HEK293 (cell line): Measurements from ENCODE around the gene RPRD1B.
A peak's percentile ranks its signal among the peaks of the same experiment; 100 is the strongest.

Experiments used
- CTCF ChIA-PET: fragments of 350-600 bp; formaldehyde crosslinking; extraction: SDS; loops from one replicate; lab custom pipeline; 2021; ENCODE audit warnings: antibody characterized with exemption; lab: Yijun Ruan, JAX
- POLR2A ChIA-PET: fragments of 300-600 bp; formaldehyde crosslinking; extraction: SDS; loops from one replicate; lab custom pipeline; 2020; ENCODE audit warnings: antibody characterized with exemption, inconsistent platforms; lab: Yijun Ruan, JAX
- H3K27ac ChIP-seq: fragments of 200-500 bp; sonication (Bioruptor generic); 2 replicates; pipeline ENCODE4 v1.5.1; 2014; ENCODE audit warnings: low read depth, low read length, control low read depth, inconsistent platforms; ENCODE audit errors: extremely low read depth
- H3K36me3 ChIP-seq, 2 experiments: fragments of 200-500 bp in 1 of 2; sonication (Bioruptor generic) in 1 of 2; 1 replicate in 1 of 2; 2 replicates in 1 of 2; pipeline ENCODE4 v1.5.1; 2014 to 2017; ENCODE audit warnings: inconsistent platforms in 2 of 2, low read length in 2 of 2; ENCODE audit not compliant: control insufficient read depth in 2 of 2, insufficient read depth in 1 of 2
- H3K4me1 ChIP-seq: fragments of 200-500 bp; sonication (Bioruptor generic); 2 replicates; pipeline ENCODE4 v1.5.1; 2014; ENCODE audit warnings: mild to moderate bottlenecking, low read length, inconsistent platforms; ENCODE audit not compliant: control insufficient read depth, insufficient read depth
- H3K4me3 ChIP-seq: 2 replicates; pipeline ENCODE4 v1.5.1; 2011; ENCODE audit warnings: low read depth, mild to moderate bottlenecking, control low read depth, low read length, moderate library complexity
- H3K9me3 ChIP-seq: fragments of 200-500 bp; sonication (Bioruptor generic); 2 replicates; pipeline ENCODE4 v1.5.1; 2014; ENCODE audit warnings: low read depth, low read length, inconsistent platforms; ENCODE audit not compliant: control insufficient read depth, insufficient read depth
- BCL11B ChIP-seq: fragments of 450-650 bp; formaldehyde crosslinking; IDR thresholded peaks from 2 replicates; pipeline ENCODE4 v1.5.1; 2016; ENCODE audit warnings: low read depth, missing biosample characterization, missing genetic modification characterization
- INSM2 ChIP-seq: fragments of 450-650 bp; formaldehyde crosslinking; IDR thresholded peaks from 2 replicates; pipeline ENCODE4 v1.5.1; 2016; ENCODE audit warnings: missing biosample characterization, missing genetic modification characterization
- MEIS1 ChIP-seq: sonication (generic); formaldehyde crosslinking; IDR thresholded peaks from 2 replicates; pipeline ENCODE4 v1.8.1; 2022; ENCODE audit warnings: missing genetic modification reagents, mild to moderate bottlenecking, borderline replicate concordance
- MYNN ChIP-seq: fragments of 450-650 bp; formaldehyde crosslinking; IDR thresholded peaks from 2 replicates; pipeline ENCODE4 v1.5.1; 2016; ENCODE audit warnings: missing biosample characterization, missing genetic modification characterization, borderline replicate concordance
- OSR2 ChIP-seq: fragments of 450-650 bp; formaldehyde crosslinking; IDR thresholded peaks from 2 replicates; pipeline ENCODE4 v1.5.1; 2016; ENCODE audit warnings: missing biosample characterization, missing genetic modification characterization
- PRDM10 ChIP-seq: fragments of 450-650 bp; formaldehyde crosslinking; IDR thresholded peaks from 2 replicates; pipeline ENCODE4 v1.5.1; 2016; ENCODE audit warnings: missing biosample characterization, missing genetic modification characterization
- REST ChIP-seq: fragments of 450-650 bp; formaldehyde crosslinking; IDR thresholded peaks from 2 replicates; pipeline ENCODE4 v1.5.1; 2016; ENCODE audit warnings: missing biosample characterization, missing genetic modification characterization
- SCRT1 ChIP-seq: fragments of 450-650 bp; formaldehyde crosslinking; IDR thresholded peaks from 2 replicates; pipeline ENCODE4 v1.5.1; 2016; ENCODE audit warnings: missing biosample characterization, missing genetic modification characterization, borderline replicate concordance
- SCRT2 ChIP-seq: fragments of 450-650 bp; formaldehyde crosslinking; IDR thresholded peaks from 2 replicates; pipeline ENCODE4 v1.5.1; 2016; ENCODE audit warnings: missing biosample characterization, missing genetic modification characterization
- SP7 ChIP-seq: fragments of 450-650 bp; formaldehyde crosslinking; IDR thresholded peaks from 2 replicates; pipeline ENCODE4 v1.5.1; 2016; ENCODE audit warnings: missing biosample characterization, missing genetic modification characterization
- ZNF112 ChIP-seq: fragments of 450-650 bp; formaldehyde crosslinking; IDR thresholded peaks from 2 replicates; pipeline ENCODE4 v1.5.0; 2017; ENCODE audit warnings: missing biosample characterization, missing genetic modification characterization
- ZNF16 ChIP-seq: fragments of 450-650 bp; formaldehyde crosslinking; IDR thresholded peaks from 2 replicates; pipeline ENCODE4 v1.5.1; 2016; ENCODE audit warnings: low read depth, missing biosample characterization, missing genetic modification characterization
- ZNF174 ChIP-seq: fragments of 450-650 bp; formaldehyde crosslinking; IDR thresholded peaks from 2 replicates; pipeline ENCODE4 v1.5.0; 2017; ENCODE audit warnings: missing biosample characterization, mild to moderate bottlenecking, missing genetic modification characterization
- ZNF175 ChIP-seq: fragments of 450-650 bp; formaldehyde crosslinking; IDR thresholded peaks from 2 replicates; pipeline ENCODE4 v1.5.1; 2016; ENCODE audit warnings: missing biosample characterization, missing genetic modification characterization
- ZNF2 ChIP-seq: fragments of 450-650 bp; formaldehyde crosslinking; IDR thresholded peaks from 2 replicates; pipeline ENCODE4 v1.5.1; 2016; ENCODE audit warnings: missing biosample characterization, missing genetic modification characterization
- ZNF214 ChIP-seq: fragments of 450-650 bp; formaldehyde crosslinking; IDR thresholded peaks from 2 replicates; pipeline ENCODE4 v1.5.1; 2017; ENCODE audit warnings: missing biosample characterization, mild to moderate bottlenecking, missing genetic modification characterization, borderline replicate concordance
- ZNF366 ChIP-seq: fragments of 450-650 bp; formaldehyde crosslinking; conservative IDR thresholded peaks from 2 replicates; pipeline ENCODE4 v1.5.1; 2016; ENCODE audit warnings: missing biosample characterization, missing genetic modification characterization
- ZNF404 ChIP-seq: fragments of 450-650 bp; formaldehyde crosslinking; IDR thresholded peaks from 2 replicates; pipeline ENCODE4 v1.5.1; 2017; ENCODE audit warnings: missing biosample characterization, missing genetic modification characterization
- ZNF449 ChIP-seq: fragments of 450-650 bp; formaldehyde crosslinking; IDR thresholded peaks from 2 replicates; pipeline ENCODE4 v1.5.1; 2017; ENCODE audit warnings: missing biosample characterization, mild to moderate bottlenecking, missing genetic modification characterization, moderate library complexity
- ZNF48 ChIP-seq: fragments of 450-650 bp; formaldehyde crosslinking; IDR thresholded peaks from 2 replicates; pipeline ENCODE4 v1.5.1; 2016; ENCODE audit warnings: missing biosample characterization, missing genetic modification characterization
- ZNF571 ChIP-seq: fragments of 450-650 bp; formaldehyde crosslinking; IDR thresholded peaks from 2 replicates; pipeline ENCODE4 v1.5.0; 2017; ENCODE audit warnings: missing biosample characterization, missing genetic modification characterization
- ZNF580 ChIP-seq: fragments of 450-650 bp; formaldehyde crosslinking; IDR thresholded peaks from 2 replicates; pipeline ENCODE4 v1.5.1; 2016; ENCODE audit warnings: missing biosample characterization, missing genetic modification characterization
- ZNF626 ChIP-seq: fragments of 450-650 bp; sonication (Bioruptor Pico); formaldehyde crosslinking; IDR thresholded peaks from 2 replicates; pipeline ENCODE4 v1.5.1; 2018; ENCODE audit warnings: missing biosample characterization, missing genetic modification characterization, inconsistent platforms
- ZNF639 ChIP-seq: fragments of 450-650 bp; formaldehyde crosslinking; IDR thresholded peaks from 2 replicates; pipeline ENCODE4 v1.5.1; 2016; ENCODE audit warnings: missing biosample characterization, missing genetic modification characterization

RPRD1B gene

GRCh38 chr20:38111366-38112232, 78.1 kb downstream of the RPRD1B start:
- H3K36me3 ChIP-seq = no peaks in the 10 kb centered on the region
- no peak overlapping the region for H3K27ac ChIP-seq
- H3K4me1 ChIP-seq = peaks cover 9% of the 10 kb centered on the region
- H3K9me3 ChIP-seq = no peaks in the 10 kb centered on the region
- TF ChIP-seq REST (tag by site-specific recombination) (no peak), ZNF571 (tag by site-specific recombination) (no peak), PRDM10 (tag by site-specific recombination) (no peak), MEIS1 (no peak), ZNF16 (no peak), ZNF174 (no peak), MYNN (tag by site-specific recombination) (no peak), SP7 (tag by site-specific recombination) (no peak), ZNF214 (tag by site-specific recombination) (no peak), ZNF580 (no peak), SCRT2 (tag by site-specific recombination) (0 out of 2 replicates have a peak, but pooled peaks have one; percentile 18), ZNF449 (tag by site-specific recombination) (no peak), SCRT1 (tag by site-specific recombination) (peak; percentile 59), ZNF404 (no peak), ZNF175 (tag by site-specific recombination) (no peak), BCL11B (tag by site-specific recombination) (no peak), ZNF366 (tag by site-specific recombination) (peak; percentile 94), ZNF48 (no peak), ZNF626 (no peak), ZNF112 (no peak), INSM2 (tag by site-specific recombination) (no peak), ZNF639 (no peak), ZNF2 (tag by site-specific recombination) (no peak), OSR2 (tag by site-specific recombination) (no peak)
- no peak overlapping the region for H3K4me3 ChIP-seq
- ChIA-PET POLR2A (no interaction called here), CTCF (interaction anchor here (0.7 to 6.3 kb wide), 6 partner anchors 32 to 579 kb away, joined by 3 to 44 read pairs (median 5); no protein-coding TSS in a partner anchor)
